ENCODE data around the gene TBC1D32. TPM values are rescaled to one million over a fixed set of nuclear protein-coding genes. Genes with fewer than 3 reads are reported as not detected.

The TBC1D32 gene
- total RNA-seq, 1 donor from 2014 or later, result 8.9 TPM

- Mint-ChIP-seq H3K9me3 (ENCODE audit: unreplicated experiment) (no peaks in the 10 kb centered on the region), H3K4me1 (ENCODE audit: low read depth, unreplicated experiment) (no peaks in the 10 kb centered on the region), H3K27ac (ENCODE audit: unreplicated experiment) (no peak overlapping the region), H3K36me3 (ENCODE audit: low read depth, unreplicated experiment) (no peaks in the 10 kb centered on the region), H3K27me3 (ENCODE audit: low read depth, unreplicated experiment) (no peaks in the 10 kb centered on the region), H3K4me3 (ENCODE audit: unreplicated experiment) (no peak overlapping the region)
- no peak for TF ChIP-seq EZH2 (IDR thresholded peaks at IDR 0.05; ENCODE audit: insufficient read depth, low read length)
- TF ChIP-seq CTCF (IDR thresholded peaks at IDR 0.05; ENCODE audit: insufficient read depth, low read depth, low read length), result no peak
- Histone ChIP-seq H3K4me1 (ENCODE audit: insufficient read depth, low read length) (no peaks in the 10 kb centered on the region), H3K4me2 (ENCODE audit: low read length) (no peak overlapping the region), H3K9me3 (ENCODE audit: insufficient read depth, low read depth, low read length) (no peaks in the 10 kb centered on the region), H4K20me1 (ENCODE audit: insufficient read depth, low read length) (no peaks in the 10 kb centered on the region), H3K79me2 (ENCODE audit: insufficient read depth, low read length) (no peaks in the 10 kb centered on the region), H3K9ac (ENCODE audit: low read length) (no peak overlapping the region), H3K4me3 (ENCODE audit: insufficient read depth, low read depth, low read length) (no peak overlapping the region), H2AFZ (ENCODE audit: low read depth, low read length) (no peak overlapping the region), H3K36me3 (ENCODE audit: insufficient read depth, low read length) (no peaks in the 10 kb centered on the region), H3K27ac (ENCODE audit: low read depth, low read length) (no peak overlapping the region), H3K27me3 (ENCODE audit: insufficient read depth, low read length) (no peaks in the 10 kb centered on the region)
- FAIRE-seq (no peak), DNase-seq (ENCODE audit: low read depth) (no peak)
Measured at GRCh38 chr6:121033091-121033490, 301.2 kb downstream of the TBC1D32 start.

- FAIRE-seq (no peak), DNase-seq (ENCODE audit: low read depth) (no peak)
- Histone ChIP-seq H3K27me3 (ENCODE audit: insufficient read depth, low read length) (no peaks in the 10 kb centered on the region), H3K36me3 (ENCODE audit: insufficient read depth, low read length) (no peaks in the 10 kb centered on the region), H4K20me1 (ENCODE audit: insufficient read depth, low read length) (no peaks in the 10 kb centered on the region), H3K9ac (ENCODE audit: low read length) (no peak overlapping the region), H3K79me2 (ENCODE audit: insufficient read depth, low read length) (no peaks in the 10 kb centered on the region), H3K4me2 (ENCODE audit: low read length) (no peak overlapping the region), H3K4me1 (ENCODE audit: insufficient read depth, low read length) (no peaks in the 10 kb centered on the region), H2AFZ (ENCODE audit: low read depth, low read length) (no peak overlapping the region), H3K9me3 (ENCODE audit: insufficient read depth, low read depth, low read length) (no peaks in the 10 kb centered on the region), H3K27ac (ENCODE audit: low read depth, low read length) (no peak overlapping the region), H3K4me3 (ENCODE audit: insufficient read depth, low read depth, low read length) (no peak overlapping the region)
- TF ChIP-seq EZH2 (IDR thresholded peaks at IDR 0.05; ENCODE audit: insufficient read depth, low read length), result no peak
- TF ChIP-seq CTCF (IDR thresholded peaks at IDR 0.05; ENCODE audit: insufficient read depth, low read depth, low read length), result no peak
- no peaks in the 10 kb centered on the region for H3K27me3 Mint-ChIP-seq (ENCODE audit: low read depth, unreplicated experiment)
- no peaks in the 10 kb centered on the region for H3K9me3 Mint-ChIP-seq (ENCODE audit: unreplicated experiment)
- no peak overlapping the region for H3K4me3 Mint-ChIP-seq (ENCODE audit: unreplicated experiment)
- no peaks in the 10 kb centered on the region for H3K4me1 Mint-ChIP-seq (ENCODE audit: low read depth, unreplicated experiment)
- no peak overlapping the region for H3K27ac Mint-ChIP-seq (ENCODE audit: unreplicated experiment)
- H3K36me3 Mint-ChIP-seq (ENCODE audit: low read depth, unreplicated experiment), result no peaks in the 10 kb centered on the region
Measured at GRCh38 chr6:121032268-121033006, 301.8 kb downstream of the TBC1D32 start.

Other genes with a start within 250 kb of the TBC1D32 start
- gene GJA1, start 101.2 kb upstream of the TBC1D32 start, total RNA-seq, result 433 and 443 TPM in 2 replicates

All from astrocyte (in vitro differentiated cells and primary cell).